Activated CD8-positive, alpha-beta T cell treated with anti-CD3 and anti-CD28 coated beads for 36 hours (primary cell): ENCODE results near the gene OSBPL10. TPM values are rescaled to one million over a fixed set of nuclear protein-coding genes. Genes with fewer than 3 reads are reported as not detected.
"Not testable (repeated sequence)": the region's sequence is repeated elsewhere in the genome, so short reads cannot be mapped to it uniquely, and the experiment has no call there.

Source experiments
- ATAC-seq: fragments of 200-7000 bp; cut with Tn5 transposase; one replicate; pipeline ENCODE4 v1.10.0; 2021; ENCODE audit warnings: mild to moderate bottlenecking, moderate library complexity
- CTCF ChIA-PET: fragments of 350-600 bp; sonication (Branson Sonifier 250); formaldehyde crosslinking; loops from one replicate; lab custom pipeline; 2021; ENCODE audit warnings: antibody characterized with exemption; lab: Charles Lee
- POLR2A ChIA-PET: fragments of 350-600 bp; sonication (Branson Sonifier 250); formaldehyde crosslinking; loops from one replicate; lab custom pipeline; 2021; ENCODE audit warnings: antibody characterized with exemption; lab: Charles Lee
- DNase-seq: peaks from one replicate; pipeline ENCODE4 v3.0.0-alpha.2; 2020
- H3K27ac Mint-ChIP-seq: one replicate; pipeline ENCODE4 v1.8.0; 2021; ENCODE audit warnings: mild to moderate bottlenecking, mixed read lengths
- H3K27me3 Mint-ChIP-seq: one replicate; pipeline ENCODE4 v1.8.0; 2021; ENCODE audit warnings: mixed read lengths
- H3K36me3 Mint-ChIP-seq: one replicate; pipeline ENCODE4 v1.8.0; 2021; ENCODE audit warnings: low read depth, mixed read lengths
- H3K4me1 Mint-ChIP-seq: one replicate; pipeline ENCODE4 v1.8.0; 2021; ENCODE audit warnings: low read depth, mixed read lengths
- H3K4me3 Mint-ChIP-seq: one replicate; pipeline ENCODE4 v1.8.0; 2021; ENCODE audit warnings: mild to moderate bottlenecking, moderate library complexity, mixed read lengths
- H3K9me3 Mint-ChIP-seq: one replicate; pipeline ENCODE4 v1.8.0; 2021; ENCODE audit warnings: mixed read lengths
- intact Hi-C: fragments of 100-400 bp; cut with micrococcal nuclease; formaldehyde crosslinking; loops from one replicate; pipeline ENCODE4 v1.10.0; 2022
- total RNA-seq, 2 experiments: library from RNA; stranded (reverse); gene quantifications; one replicate each; pipeline ENCODE4 v1.2.3, GENCODE V29; 2021
- TF ChIP-seq, protein P1 (sequence below): fragments of 200-600 bp; IDR thresholded peaks from one replicate; pipeline ENCODE4 v1.8.0; 2022; ENCODE audit warnings: antibody characterized with exemption, mild to moderate bottlenecking

Gene OSBPL10
- total RNA-seq, 2 experiments from 2014 or later, result 1.9 to 2.1 TPM

DNA sequence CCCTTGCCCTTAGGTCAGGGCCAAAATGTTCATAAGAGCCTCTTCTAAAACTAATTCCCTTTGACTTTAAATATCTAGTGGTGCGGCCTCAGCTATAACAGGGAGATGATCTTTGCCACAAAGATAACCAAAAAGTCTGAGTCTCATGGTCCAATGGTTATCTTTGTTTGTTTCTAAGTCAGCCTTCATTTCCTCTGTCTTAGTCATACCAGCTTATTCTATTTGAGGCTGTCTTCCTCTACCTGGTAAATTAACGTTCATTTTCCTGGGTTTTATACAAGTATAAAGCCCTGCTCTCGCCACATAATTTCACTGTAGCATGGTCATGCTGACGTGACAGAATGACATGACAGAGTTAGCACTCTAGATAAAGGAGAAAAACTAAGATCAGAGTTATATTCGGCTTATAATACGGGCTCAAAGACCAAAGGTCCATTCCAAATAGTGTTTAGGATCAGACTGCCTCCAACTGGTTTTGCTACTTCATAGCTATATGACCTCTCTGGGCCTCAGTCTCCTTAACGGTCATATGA, 18.9 kb upstream of the OSBPL10 start:
- H3K27ac Mint-ChIP-seq, result no peak overlapping the region
- H3K9me3 Mint-ChIP-seq, result peaks cover under 1% of the 10 kb centered on the region
- TF ChIP-seq, protein P1, sequence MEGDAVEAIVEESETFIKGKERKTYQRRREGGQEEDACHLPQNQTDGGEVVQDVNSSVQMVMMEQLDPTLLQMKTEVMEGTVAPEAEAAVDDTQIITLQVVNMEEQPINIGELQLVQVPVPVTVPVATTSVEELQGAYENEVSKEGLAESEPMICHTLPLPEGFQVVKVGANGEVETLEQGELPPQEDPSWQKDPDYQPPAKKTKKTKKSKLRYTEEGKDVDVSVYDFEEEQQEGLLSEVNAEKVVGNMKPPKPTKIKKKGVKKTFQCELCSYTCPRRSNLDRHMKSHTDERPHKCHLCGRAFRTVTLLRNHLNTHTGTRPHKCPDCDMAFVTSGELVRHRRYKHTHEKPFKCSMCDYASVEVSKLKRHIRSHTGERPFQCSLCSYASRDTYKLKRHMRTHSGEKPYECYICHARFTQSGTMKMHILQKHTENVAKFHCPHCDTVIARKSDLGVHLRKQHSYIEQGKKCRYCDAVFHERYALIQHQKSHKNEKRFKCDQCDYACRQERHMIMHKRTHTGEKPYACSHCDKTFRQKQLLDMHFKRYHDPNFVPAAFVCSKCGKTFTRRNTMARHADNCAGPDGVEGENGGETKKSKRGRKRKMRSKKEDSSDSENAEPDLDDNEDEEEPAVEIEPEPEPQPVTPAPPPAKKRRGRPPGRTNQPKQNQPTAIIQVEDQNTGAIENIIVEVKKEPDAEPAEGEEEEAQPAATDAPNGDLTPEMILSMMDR, result no peak
- no peak for DNase-seq
- H3K4me1 Mint-ChIP-seq, result peaks cover 8% of the 10 kb centered on the region
- no peak for ATAC-seq
- no peaks in the 10 kb centered on the region for H3K36me3 Mint-ChIP-seq
- intact Hi-C loops, result no loop called here
- CTCF ChIA-PET, result interaction anchor here (1.1 to 1.8 kb wide), 3 partner anchors 19 to 34 kb away, joined by 3 to 7 read pairs (median 4); no protein-coding TSS in a partner anchor
- H3K4me3 Mint-ChIP-seq, result no peak overlapping the region
- POLR2A ChIA-PET, result no interaction called here
- H3K27me3 Mint-ChIP-seq, result peaks cover 19% of the 10 kb centered on the region

DNA sequence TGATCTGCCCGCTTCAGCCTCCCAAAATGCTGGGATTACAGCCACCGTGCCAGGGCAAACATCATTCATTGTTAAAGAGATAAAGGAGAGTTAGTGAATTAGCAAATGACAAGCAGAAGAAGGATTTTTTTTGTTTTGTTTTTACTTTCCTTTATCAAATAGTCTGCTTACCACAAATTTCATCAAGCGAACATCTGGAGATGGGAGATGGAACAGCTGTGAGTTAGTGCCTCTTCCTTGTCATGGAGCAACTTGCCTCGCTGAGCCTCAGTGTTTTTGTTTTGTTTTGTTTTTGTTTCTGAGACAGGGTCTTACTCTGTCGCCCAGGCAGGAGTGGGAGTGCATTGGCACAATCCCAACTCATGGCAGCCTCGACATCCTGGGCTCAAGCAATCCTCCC, 16.4 kb upstream of the OSBPL10 start:
- Mint-ChIP-seq H3K4me3 (no peak overlapping the region), H3K27ac (no peak overlapping the region), H3K9me3 (peaks cover 8% of the 10 kb centered on the region), H3K36me3 (no peaks in the 10 kb centered on the region), H3K4me1 (peaks cover 5% of the 10 kb centered on the region), H3K27me3 (peaks cover 10% of the 10 kb centered on the region)
- POLR2A ChIA-PET, result no interaction called here
- DNase-seq, result no peak
- ATAC-seq, result no peak
- TF ChIP-seq, protein P1, result no peak
- intact Hi-C loops, result no loop called here
- CTCF ChIA-PET, result interaction anchor here (1.4 to 1.6 kb wide), 2 partner anchors 11 to 15 kb away, joined by 3 to 4 read pairs; no protein-coding TSS in a partner anchor

GRCh38 chr3:31996195-31996594, 15.1 kb upstream of the OSBPL10 start:
- TF ChIP-seq, protein P1, result no peak
- DNase-seq, result no peak
- ChIA-PET CTCF (interaction anchor here (1.6 kb wide), 1 partner anchor 10 kb away, joined by 3 read pairs; no protein-coding TSS in a partner anchor), POLR2A (no interaction called here)
- Mint-ChIP-seq H3K27me3 (peaks cover 9% of the 10 kb centered on the region), H3K9me3 (peaks cover 11% of the 10 kb centered on the region), H3K4me1 (peaks cover 5% of the 10 kb centered on the region), H3K36me3 (no peaks in the 10 kb centered on the region), H3K27ac (no peak overlapping the region), H3K4me3 (no peak overlapping the region)
- ATAC-seq, result no peak
- intact Hi-C loops, result no loop called here

DNA sequence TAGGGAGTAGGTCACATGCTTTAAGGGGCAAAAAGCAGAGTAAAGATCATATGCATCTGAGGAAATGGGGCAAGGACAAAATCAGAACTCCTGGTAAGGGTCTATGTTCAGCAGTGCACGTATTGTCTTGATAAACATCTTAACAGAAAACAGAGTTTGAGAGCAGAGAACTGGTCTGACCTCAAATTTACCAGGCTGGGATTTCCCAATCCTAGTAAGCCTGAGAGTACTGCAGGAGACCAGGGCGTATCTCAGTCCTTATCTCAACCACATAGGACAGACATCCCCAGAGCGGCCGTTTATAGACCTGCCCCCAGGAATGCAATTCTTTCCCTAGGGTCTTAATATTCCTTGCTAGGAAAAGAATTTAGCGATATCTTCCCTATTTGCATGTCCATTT, 14.0 kb upstream of the OSBPL10 start:
- POLR2A ChIA-PET, H3K4me1 Mint-ChIP-seq, H3K36me3 Mint-ChIP-seq, intact Hi-C loops, ATAC-seq, H3K4me3 Mint-ChIP-seq, H3K27ac Mint-ChIP-seq, CTCF ChIA-PET, DNase-seq: not testable (repeated sequence)
- peaks cover 12% of the 10 kb centered on the region for H3K9me3 Mint-ChIP-seq
- peaks cover 10% of the 10 kb centered on the region for H3K27me3 Mint-ChIP-seq

DNA sequence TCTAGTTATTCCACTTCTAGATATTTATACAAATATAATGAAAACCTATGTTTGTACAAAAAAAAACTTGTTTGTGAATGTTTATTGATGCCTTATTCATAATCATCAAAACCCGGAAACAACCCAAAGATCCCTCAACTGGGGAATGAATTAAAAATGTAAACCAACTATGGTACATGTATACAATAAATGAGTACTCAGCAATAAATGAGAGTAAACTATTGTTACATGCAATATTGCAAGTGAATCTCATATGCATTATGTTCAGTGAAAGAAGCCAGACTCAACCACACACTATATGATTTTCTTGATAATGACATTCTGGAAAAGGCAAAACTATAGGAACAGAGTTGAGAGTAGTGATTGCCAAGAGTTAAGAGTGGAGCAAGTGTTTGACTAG, 12.8 kb upstream of the OSBPL10 start:
- CTCF ChIA-PET, result no interaction called here
- ATAC-seq (no peak), DNase-seq (no peak)
- Mint-ChIP-seq H3K9me3 (peaks cover 12% of the 10 kb centered on the region), H3K27me3 (peaks cover 9% of the 10 kb centered on the region), H3K4me1 (peaks cover 5% of the 10 kb centered on the region), H3K4me3 (no peak overlapping the region), H3K36me3 (peaks cover 1% of the 10 kb centered on the region), H3K27ac (no peak overlapping the region)
- TF ChIP-seq, protein P1, result no peak
- POLR2A ChIA-PET, result no interaction called here
- intact Hi-C loops, result no loop called here

DNA sequence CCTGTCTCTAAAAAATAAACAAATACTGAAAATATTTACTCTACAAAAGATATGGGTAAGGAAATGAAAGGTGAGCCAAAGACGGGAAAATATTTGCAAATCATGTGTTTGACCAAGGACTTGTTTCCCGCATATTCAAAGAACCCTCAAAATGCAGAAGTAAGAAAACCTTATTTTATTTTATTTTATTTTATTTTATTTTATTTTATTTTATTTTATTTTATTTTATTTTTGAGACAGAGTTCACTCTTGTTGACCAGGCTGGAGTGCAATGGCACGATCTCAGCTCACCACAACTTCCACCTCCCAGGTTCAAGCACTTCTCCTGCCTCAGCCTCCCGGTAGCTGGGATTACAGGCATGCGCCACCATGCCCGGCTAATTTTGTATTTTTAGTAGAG, 11.9 kb upstream of the OSBPL10 start:
- H3K4me1 Mint-ChIP-seq, POLR2A ChIA-PET, intact Hi-C loops, H3K27me3 Mint-ChIP-seq, H3K36me3 Mint-ChIP-seq, DNase-seq, H3K27ac Mint-ChIP-seq, CTCF ChIA-PET, ATAC-seq, H3K4me3 Mint-ChIP-seq: not testable (repeated sequence)
- H3K9me3 Mint-ChIP-seq, result peaks cover 12% of the 10 kb centered on the region
